Fibroblast of lung (primary cell): ENCODE measurements around the gene SEL1L. TPM values are rescaled to one million over a fixed set of nuclear protein-coding genes. Genes with fewer than 3 reads are reported as not detected.
"Not testable (repeated sequence)": the region's sequence is repeated elsewhere in the genome, so short reads cannot be mapped to it uniquely, and the experiment has no call there.

ENCODE experiments used
- DNase-seq, 2 donors: peaks; one replicate each; pipeline versions ENCODE4 v3.0.0 to v3.0.0-alpha.2; 2010; ENCODE audit warnings: low read depth in 2 of 2
- H2AFZ ChIP-seq: 2 replicates; pipeline ENCODE4 v1.5.1; 2012; ENCODE audit warnings: low read length, control low read depth, inconsistent platforms
- H3K27ac ChIP-seq: 2 replicates; pipeline ENCODE4 v1.5.1; 2011; ENCODE audit warnings: low read length, control low read depth; ENCODE audit not compliant: insufficient read depth
- H3K27me3 ChIP-seq: 2 replicates; pipeline ENCODE4 v1.5.1; 2011; ENCODE audit warnings: mild to moderate bottlenecking, low read length; ENCODE audit not compliant: control insufficient read depth, insufficient read depth
- H3K36me3 ChIP-seq: 2 replicates; pipeline ENCODE4 v1.5.1; 2011; ENCODE audit warnings: low read length; ENCODE audit not compliant: control insufficient read depth, insufficient read depth
- H3K4me1 ChIP-seq: 2 replicates; pipeline ENCODE4 v1.5.1; 2011; ENCODE audit warnings: low read length; ENCODE audit not compliant: control insufficient read depth, insufficient read depth; ENCODE audit errors: extremely low read depth
- H3K4me2 ChIP-seq: 2 replicates; pipeline ENCODE4 v1.5.1; 2011; ENCODE audit warnings: low read length, control low read depth; ENCODE audit not compliant: insufficient read depth; ENCODE audit errors: extremely low read depth
- H3K4me3 ChIP-seq, 4 experiments: fragments of 200-600 bp in 1 of 4; sonication (generic) in 1 of 4; replicated peaks in 1 of 4; 2 replicates each; pipeline ENCODE4 v1.5.1; 2011 to 2016; ENCODE audit warnings: low read length in 4 of 4, low read depth in 3 of 4, mild to moderate bottlenecking in 3 of 4, control low read depth in 2 of 4, inconsistent platforms in 1 of 4, mixed read lengths in 1 of 4; ENCODE audit not compliant: insufficient read depth in 1 of 4; ENCODE audit errors: control extremely low read depth in 1 of 4
- H3K79me2 ChIP-seq: 2 replicates; pipeline ENCODE4 v1.5.1; 2012; ENCODE audit warnings: mild to moderate bottlenecking, low read length, inconsistent platforms; ENCODE audit not compliant: control insufficient read depth, insufficient read depth
- H3K9ac ChIP-seq: 2 replicates; pipeline ENCODE4 v1.5.1; 2011; ENCODE audit warnings: mild to moderate bottlenecking, low read length, control low read depth; ENCODE audit not compliant: insufficient read depth
- H3K9me3 ChIP-seq: 2 replicates; pipeline ENCODE4 v1.5.1; 2012; ENCODE audit warnings: low read depth, low read length; ENCODE audit not compliant: control insufficient read depth, insufficient read depth
- H4K20me1 ChIP-seq: 2 replicates; pipeline ENCODE4 v1.5.1; 2011; ENCODE audit warnings: low read length; ENCODE audit not compliant: control insufficient read depth, insufficient read depth; ENCODE audit errors: extremely low read depth
- EZH2 ChIP-seq: IDR thresholded peaks from 2 replicates; pipeline ENCODE4 v1.5.1; 2012; ENCODE audit warnings: low read length, control low read depth, mild to moderate bottlenecking; ENCODE audit errors: missing control alignments
- polyA plus RNA-seq, 2 donors: library from polyadenylated mRNA; depleted of rRNA in 1 of 2; stranded (reverse) in 1 of 2; unstranded in 1 of 2; fragments of >200 nt; gene quantifications; 2 replicates each; pipeline ENCODE4 v1.2.1, GENCODE V29; 2011 to 2012; ENCODE audit warnings: missing spikeins in 1 of 2
- total RNA-seq: library from RNA; depleted of rRNA; stranded (reverse); fragments of >200 nt; gene quantifications from 2 replicates; pipeline ENCODE4 v1.2.1, GENCODE V29; 2014
- TF ChIP-seq, protein P1 (sequence below), 2 donors: IDR thresholded peaks in 1 of 2; conservative IDR thresholded peaks in 1 of 2; 1 replicate in 1 of 2; 2 replicates in 1 of 2; pipeline ENCODE4 v1.5.1; 2011 to 2012; ENCODE audit warnings: low read length in 2 of 2, control low read depth in 1 of 2, inconsistent platforms in 1 of 2, low read depth in 1 of 2, mild to moderate bottlenecking in 1 of 2

The SEL1L gene
- total and polyA plus RNA-seq, 2 donors (not counting 1 experiment from before 2014, with no cell fraction given): 39.3 to 143 TPM

DNA sequence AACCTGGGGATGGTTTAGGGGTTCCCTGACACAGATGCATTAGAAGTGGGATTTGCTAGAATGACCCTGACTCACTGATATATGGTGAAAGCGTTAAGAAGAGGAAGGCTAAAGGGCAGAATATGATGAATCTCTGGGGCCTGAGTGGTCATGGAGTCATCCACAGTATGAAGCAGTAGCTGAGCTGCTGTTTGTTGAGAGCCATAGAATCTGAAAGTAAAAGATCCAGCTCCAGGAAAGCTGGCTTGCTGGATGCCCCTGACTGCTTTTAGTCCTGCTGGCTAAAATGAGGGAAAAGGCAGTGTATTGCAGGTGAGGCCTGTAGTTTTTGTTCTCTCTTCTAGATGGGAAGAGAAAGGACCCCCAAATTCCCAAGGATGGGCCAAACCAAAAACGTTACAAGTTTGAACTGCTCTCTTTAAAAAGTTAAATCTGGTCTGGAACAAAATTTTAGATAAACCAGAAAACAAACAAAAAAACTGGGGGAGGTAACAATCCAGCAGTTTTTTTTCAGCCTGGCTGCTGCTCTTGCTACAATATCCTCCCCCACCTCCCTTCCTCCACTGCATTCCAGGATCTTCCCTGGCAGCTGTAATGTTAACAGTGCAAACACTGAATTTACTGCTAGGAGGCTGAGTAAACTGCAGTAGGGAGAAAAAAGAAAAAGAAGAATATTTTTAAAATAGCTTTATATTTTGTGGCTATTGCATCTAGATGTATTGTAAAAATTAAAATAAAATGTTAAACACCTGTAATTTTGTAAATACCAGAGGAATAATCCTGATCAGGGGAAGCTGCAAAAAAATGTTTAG lies 16.5 kb downstream of the SEL1L start:
- no peak overlapping the region for H2AFZ ChIP-seq
- no peaks in the 10 kb centered on the region for H4K20me1 ChIP-seq
- peaks cover 8% of the 10 kb centered on the region for H3K4me1 ChIP-seq
- H3K36me3 ChIP-seq: no peaks in the 10 kb centered on the region
- no peaks in the 10 kb centered on the region for H3K9me3 ChIP-seq
- H3K27me3 ChIP-seq: no peaks in the 10 kb centered on the region
- peak overlapping the region; percentile 37 for H3K4me2 ChIP-seq
- H3K4me3 ChIP-seq: no peak overlapping the region
- H3K79me2 ChIP-seq: no peaks in the 10 kb centered on the region
- no peak for TF ChIP-seq EZH2
- TF ChIP-seq, protein P1, sequence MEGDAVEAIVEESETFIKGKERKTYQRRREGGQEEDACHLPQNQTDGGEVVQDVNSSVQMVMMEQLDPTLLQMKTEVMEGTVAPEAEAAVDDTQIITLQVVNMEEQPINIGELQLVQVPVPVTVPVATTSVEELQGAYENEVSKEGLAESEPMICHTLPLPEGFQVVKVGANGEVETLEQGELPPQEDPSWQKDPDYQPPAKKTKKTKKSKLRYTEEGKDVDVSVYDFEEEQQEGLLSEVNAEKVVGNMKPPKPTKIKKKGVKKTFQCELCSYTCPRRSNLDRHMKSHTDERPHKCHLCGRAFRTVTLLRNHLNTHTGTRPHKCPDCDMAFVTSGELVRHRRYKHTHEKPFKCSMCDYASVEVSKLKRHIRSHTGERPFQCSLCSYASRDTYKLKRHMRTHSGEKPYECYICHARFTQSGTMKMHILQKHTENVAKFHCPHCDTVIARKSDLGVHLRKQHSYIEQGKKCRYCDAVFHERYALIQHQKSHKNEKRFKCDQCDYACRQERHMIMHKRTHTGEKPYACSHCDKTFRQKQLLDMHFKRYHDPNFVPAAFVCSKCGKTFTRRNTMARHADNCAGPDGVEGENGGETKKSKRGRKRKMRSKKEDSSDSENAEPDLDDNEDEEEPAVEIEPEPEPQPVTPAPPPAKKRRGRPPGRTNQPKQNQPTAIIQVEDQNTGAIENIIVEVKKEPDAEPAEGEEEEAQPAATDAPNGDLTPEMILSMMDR (conservative IDR thresholded peaks at IDR 0.05 in 1 of 2, IDR thresholded peaks at IDR 0.05 in 1 of 2; ENCODE audit: low read depth in 1 of 2, low read length in 2 of 2): no peak
- peak; percentile 54 to 67 for DNase-seq
- peak overlapping the region; percentile 1 for H3K9ac ChIP-seq
- H3K27ac ChIP-seq: peak overlapping the region; percentile 37

DNA sequence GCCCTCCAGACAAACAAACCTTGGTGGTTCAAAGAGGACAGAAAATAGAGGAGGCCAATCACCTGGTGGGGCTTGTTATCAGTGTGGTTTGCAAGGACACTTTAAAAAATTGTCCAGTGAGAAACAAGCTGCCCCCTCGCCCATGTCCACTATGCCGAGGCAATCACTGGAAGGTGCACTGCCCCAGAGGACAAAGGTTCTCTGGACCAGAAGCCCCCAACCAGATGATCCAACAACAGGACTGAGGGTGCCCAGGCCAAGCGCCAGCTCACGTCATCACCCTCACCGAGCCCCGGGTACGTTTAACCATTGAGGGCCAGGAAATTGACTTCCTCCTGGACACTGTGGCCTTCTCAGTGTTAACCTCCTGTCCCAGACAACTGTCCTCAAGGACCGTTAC lies 17.7 kb downstream of the SEL1L start:
- H3K27ac ChIP-seq, H3K79me2 ChIP-seq, H3K27me3 ChIP-seq, H3K9ac ChIP-seq, H2AFZ ChIP-seq, H4K20me1 ChIP-seq, H3K4me3 ChIP-seq, H3K4me1 ChIP-seq, H3K9me3 ChIP-seq, DNase-seq, H3K36me3 ChIP-seq, H3K4me2 ChIP-seq: not testable (repeated sequence)

DNA sequence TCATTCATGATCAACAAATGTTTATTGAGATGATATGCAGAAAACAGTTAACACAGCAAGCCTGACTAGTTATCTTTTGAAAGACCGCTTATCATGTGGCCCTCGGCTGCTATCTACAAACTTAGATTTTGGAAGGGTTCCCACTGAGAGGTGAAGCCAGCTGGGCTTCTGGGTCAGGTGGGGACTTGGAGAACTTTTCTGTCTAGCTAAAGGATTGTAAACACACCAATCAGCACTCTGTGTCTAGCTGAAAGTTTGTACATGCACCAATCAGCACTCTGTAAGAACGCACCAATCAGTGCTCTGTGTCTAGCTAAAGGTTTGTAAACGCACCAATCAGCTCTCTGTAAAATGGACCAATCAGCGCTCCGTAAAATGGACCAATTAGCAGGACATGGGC lies 20.8 kb downstream of the SEL1L start:
- H3K4me1 ChIP-seq, H3K9ac ChIP-seq, H3K79me2 ChIP-seq, H3K36me3 ChIP-seq, H3K9me3 ChIP-seq, H2AFZ ChIP-seq, H4K20me1 ChIP-seq, DNase-seq, H3K27me3 ChIP-seq, H3K27ac ChIP-seq, H3K4me3 ChIP-seq, H3K4me2 ChIP-seq: not testable (repeated sequence)

DNA sequence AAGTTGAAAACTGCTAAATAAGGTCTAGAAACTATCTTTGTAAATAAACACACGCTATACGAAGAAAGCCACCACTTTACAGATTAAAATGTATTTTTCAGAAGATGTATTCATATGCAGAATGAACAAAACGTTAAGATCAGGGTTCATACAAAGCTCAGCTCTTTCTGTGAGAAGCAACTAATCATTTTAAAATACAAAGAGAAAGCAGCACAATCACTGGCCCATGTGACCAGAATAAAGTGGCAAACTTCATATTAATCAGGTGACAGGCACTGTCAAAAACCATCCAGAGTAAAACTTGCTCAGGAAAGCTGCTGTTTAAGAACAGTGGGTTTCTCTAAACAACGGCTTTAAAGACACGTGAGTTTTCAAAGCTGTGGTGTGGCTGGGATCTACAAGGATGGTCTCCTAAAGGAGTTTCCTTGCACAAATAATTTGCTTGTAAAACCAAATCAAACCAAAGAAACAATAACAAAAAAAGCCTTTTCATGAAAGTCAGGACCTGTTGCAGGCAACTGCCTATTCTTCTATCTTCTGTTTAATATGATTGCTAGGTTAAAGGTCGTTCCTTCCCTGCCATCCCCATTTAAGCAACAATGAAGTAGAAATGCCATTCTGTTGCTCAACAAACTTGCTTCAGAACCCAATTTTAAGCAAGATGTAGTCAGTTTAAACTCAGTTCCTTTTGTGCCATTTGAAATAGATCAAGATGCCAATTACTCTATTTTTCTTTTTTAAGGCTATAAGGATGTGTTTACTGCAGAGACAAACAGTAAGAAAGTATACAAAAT lies 22.3 kb downstream of the SEL1L start:
- no peaks in the 10 kb centered on the region for H3K9me3 ChIP-seq
- no peak for DNase-seq
- H3K9ac ChIP-seq: no peak overlapping the region
- no peaks in the 10 kb centered on the region for H3K4me1 ChIP-seq
- H3K27me3 ChIP-seq: no peaks in the 10 kb centered on the region
- no peaks in the 10 kb centered on the region for H3K36me3 ChIP-seq
- no peak overlapping the region for H2AFZ ChIP-seq
- TF ChIP-seq EZH2: no peak
- TF ChIP-seq, protein P1 (conservative IDR thresholded peaks at IDR 0.05 in 1 of 2, IDR thresholded peaks at IDR 0.05 in 1 of 2; ENCODE audit: low read depth in 1 of 2, low read length in 2 of 2): no peak
- H3K4me3 ChIP-seq: no peak overlapping the region
- no peaks in the 10 kb centered on the region for H4K20me1 ChIP-seq
- no peaks in the 10 kb centered on the region for H3K79me2 ChIP-seq
- H3K27ac ChIP-seq: no peak overlapping the region
- no peak overlapping the region for H3K4me2 ChIP-seq
